ENCODE results near the gene PDE11A.
"Not testable (repeated sequence)": the region's sequence is repeated elsewhere in the genome, so short reads cannot be mapped to it uniquely, and the experiment has no call there.

Gene PDE11A

DNA sequence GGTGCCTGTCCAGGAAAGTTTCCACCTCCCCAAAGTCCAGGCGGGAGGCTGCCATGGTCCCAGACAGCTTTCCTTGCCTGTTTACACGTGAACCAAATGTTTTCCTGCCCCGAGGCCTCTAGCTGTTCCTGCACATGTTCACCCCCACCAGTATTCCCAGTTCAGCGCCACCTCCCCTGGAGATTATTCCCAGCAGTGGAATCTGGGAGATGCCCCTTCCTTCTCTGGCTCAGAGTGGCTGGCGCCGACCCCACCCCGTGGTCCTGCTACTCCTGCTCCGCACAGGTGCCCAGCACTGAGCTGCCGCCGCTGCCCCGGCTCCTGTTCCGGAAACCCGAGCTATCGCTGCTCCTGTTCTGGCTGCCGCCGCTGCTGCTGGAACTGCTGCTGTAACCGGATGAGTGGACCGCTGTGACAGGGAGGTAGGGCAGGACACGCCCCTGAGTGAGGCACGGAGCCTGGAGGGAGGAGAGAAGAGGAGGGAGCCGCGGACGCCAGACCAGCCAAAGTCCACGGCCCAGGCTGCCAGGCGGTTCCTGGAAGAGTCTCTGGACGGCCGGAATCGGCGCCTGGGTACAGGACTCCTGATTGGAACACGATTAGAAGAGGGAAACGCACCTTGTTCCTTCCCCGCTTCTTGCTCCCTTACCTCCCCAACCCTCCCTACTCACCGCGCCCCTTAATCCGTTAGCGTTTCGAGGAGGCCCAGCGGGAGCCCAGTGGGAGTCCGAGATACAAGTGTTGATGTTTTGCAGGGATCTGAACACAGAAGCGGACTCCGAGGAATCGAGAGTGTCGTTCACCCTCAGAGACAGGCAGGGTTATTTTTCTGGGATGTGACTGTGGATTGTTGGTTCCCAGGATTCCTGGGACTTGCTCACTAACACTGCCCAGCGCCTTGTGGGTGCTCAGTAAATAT is at the start of gene PDE11A:
TSS of gene PDE11A (minus strand) at position 395 of the 919 bp plus-strand sequence. CDS start at position 55, 340 bp downstream.
- DNase-seq = peak; percentile 71

DNA sequence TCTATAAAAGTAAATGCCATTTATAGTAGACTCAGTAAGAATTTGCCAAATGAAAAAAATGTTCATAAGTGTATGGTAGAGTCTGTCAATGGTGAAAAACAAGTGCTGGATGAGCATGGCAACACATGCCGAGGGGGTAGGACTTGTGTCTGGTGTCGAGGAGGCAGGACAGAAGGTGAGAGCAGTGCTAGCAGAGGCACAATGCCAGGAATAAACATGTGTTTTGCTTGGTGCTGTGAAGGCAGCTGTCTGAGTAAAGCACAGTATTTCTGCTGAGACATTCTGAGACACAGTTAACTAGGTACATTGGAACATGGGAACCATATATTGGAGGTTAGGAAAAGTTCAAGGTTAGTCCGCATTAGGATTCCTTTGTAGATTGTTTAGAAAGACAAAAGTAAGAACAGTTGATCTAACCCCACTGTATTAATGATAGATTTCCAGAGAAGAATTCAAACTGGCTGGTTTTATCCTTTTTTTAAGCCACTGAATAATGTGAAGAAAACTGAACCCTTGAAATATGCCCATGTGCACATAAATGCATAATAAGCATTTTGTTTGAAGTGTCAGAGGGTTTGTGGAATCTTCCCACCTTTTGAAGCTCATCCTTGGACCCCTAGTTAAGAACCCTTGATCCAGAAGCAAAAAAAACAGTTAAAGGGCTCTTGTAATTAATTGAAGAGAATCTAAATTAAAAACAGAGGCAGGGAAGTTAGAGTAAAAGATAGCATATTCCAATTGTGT is 46.8 kb upstream of the PDE11A start:
- DNase-seq = no peak

GRCh38 chr2:178117725-178118124 is 45.1 kb upstream of the PDE11A start:
- DNase-seq = no peak

DNA sequence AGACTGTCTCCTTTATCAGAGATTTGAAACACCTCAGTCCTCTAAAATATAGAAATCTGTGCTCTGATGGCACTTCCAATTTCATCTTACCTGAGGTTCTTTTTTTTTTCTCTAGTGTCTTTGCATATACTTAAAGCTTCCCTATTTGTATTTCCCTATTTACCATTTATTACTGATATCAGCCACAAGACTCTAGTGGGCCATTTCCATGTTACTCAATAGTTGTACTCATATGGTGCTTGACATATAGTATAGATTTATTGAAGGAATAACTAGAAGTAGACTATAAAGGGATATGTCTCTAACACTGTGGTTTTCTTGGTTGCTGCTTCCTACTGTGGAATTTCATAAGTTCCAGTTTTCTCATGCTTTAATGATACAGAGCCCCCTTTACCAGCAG is 42.7 kb upstream of the PDE11A start:
- DNase-seq = no peak

DNA sequence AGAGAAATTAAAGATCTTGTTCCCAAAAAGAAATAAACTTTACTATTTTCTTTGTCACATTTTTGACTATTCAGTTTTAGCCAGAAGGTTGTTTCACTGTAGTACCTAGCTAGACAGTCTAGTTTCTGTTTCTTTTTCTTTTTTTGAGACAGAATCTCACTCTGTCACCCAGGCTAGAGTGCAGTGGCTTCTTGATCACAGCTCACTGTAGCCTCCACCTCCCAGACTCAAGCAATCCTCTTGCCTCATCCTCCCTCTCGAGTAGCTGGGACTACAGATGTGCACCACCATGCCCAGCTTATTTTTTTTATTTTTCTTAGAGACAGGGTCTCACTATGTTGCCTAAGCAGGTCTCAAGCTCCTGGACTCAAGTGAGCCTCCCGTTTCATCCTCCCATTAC is 41.9 kb upstream of the PDE11A start:
- DNase-seq = no peak

GRCh38 chr2:178112202-178113152 is 39.9 kb upstream of the PDE11A start, which contains the start of gene RBM45:
Gene RBM45, plus strand, starts transcription at chr2:178112437. Its CDS starts 110 bp downstream, at chr2:178112547.
- peak; percentile 86 for DNase-seq

DNA sequence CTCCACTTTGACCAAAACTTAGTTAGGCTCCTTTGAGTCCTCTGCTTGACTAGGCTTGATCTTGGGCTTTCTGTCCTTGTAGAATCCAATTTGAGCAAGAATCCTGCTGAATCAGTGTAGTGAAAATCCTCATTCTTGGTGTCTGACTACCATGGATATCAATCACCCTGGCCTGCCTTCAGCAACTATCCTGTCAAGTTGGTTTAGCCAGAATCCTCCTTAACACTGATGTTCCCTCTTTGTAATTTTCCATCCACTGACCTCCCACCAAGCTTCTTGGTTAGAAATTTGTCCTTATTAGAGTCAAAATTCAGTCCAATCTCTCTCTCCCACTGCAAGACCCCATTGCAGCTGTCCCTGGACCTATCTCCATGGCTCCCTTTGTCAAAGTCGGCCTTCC is 39.2 kb upstream of the PDE11A start:
- DNase-seq = no peak

DNA sequence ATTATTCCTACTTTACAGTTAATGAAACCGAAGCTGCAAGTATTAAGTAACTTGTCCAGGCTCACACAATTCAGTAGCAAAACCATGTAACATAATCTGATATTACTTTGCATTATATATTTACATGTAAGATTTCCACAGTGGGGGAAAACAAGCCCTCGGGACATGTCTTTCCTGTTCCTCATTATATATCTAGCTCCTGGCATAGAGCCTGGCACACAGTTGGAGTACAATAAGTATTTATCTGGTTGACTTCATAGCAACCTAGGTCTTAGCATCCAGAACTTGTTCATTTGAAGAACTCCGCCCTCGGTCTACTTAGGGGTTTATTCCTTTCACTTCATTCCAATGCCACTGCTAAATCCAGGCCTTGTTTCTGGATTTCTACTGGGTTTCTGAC is 38.1 kb upstream of the PDE11A start:
- no peak for DNase-seq

DNA sequence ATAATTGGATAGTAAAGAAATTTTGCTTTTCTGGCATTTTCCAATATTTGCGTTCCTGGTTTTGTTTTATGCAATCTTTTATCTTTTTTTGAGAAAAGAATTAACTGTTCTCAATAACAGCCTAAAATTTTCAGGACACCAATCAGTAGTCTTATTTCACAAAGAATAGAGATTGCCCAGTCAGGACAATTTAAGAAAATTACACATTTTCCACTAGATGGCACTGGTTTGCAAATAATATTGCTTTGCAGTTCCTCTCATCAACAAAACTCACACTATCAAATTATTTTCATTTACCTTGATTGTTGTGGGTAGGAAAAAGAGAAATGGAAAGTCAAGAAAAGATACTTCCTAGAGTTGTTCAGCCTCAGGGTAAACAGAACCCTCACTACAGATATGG is 37.2 kb upstream of the PDE11A start:
- DNase-seq = no peak

DNA sequence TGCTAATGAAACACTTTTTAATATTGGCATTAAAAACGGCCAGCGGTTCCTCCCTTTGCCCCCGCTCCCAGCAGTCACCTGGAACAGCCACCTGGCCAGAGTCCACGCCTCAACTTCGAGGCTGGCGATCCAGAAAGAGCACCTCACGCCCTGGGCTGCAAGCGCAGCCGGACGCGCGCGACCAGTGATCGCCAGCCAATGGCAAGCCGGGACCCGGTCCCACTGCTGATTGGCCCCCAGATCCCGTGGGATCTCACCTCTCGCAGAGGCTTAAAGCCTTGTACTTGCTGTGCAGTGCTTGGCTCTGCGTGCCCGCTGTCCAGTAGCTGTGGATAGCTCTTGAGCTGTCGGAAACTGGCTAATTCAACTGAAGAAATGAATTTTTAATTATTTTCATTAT is 35.6 kb upstream of the PDE11A start:
- no peak for DNase-seq

DNA sequence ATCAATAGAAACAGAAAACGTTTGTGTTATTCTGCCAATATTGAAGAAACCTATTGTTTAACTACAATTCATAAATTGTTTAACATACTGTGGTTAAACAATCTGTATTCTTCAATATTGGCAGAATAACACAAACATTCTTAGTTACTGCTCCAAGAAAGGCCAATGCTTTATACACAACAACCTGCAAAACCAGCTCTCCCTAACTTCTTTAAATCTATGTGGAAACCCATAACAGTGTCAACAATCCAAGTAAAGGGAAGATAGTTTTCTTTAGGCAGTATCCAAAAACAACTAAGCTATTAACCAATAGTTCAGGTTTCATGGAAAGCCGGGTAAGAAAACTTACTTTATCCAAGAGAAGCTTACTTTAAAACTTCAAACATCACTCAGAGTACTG is 33.5 kb upstream of the PDE11A start:
- no peak for DNase-seq

GRCh38 chr2:178105566-178105965 is 33.0 kb upstream of the PDE11A start:
- no peak for DNase-seq

DNA sequence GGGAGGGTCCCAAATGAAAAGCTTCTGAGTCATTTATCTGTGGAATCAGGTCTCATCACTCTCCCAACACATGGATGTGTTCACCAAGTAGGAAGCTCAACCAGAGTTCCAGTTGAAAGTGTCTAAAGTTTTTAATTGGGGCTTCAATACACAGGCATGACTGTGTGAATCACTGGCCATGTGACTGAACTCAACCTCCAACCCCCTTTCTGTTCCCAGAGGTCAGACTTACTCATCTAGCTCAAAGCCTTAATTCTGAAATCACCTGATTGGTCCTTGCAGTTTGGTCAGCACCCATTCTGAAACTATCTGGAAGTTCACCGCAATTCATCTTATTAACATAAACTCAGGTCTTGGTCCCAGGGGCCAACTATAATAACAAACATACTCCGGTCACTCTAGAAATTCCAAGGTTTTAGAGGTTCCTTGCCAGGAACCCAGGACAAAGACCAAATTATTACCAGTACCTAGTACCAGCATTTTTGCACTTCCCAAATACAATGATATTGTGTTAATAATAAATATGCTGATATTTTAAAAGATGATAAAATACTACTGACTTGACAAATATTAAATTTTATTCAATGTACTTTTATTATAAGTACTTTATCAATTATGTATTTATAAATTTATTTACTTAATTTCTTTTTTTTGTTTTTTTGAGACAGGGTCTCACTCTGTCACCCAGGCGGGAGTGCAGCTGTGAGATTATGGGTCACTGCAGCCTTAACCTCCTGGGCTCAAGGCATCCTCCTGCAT is 28.9 kb upstream of the PDE11A start:
- no peak for DNase-seq

GRCh38 chr2:178093471-178093870 is 20.9 kb upstream of the PDE11A start:
- DNase-seq = no peak

GRCh38 chr2:178088774-178089270 is 16.2 kb upstream of the PDE11A start:
- DNase-seq = no peak

GRCh38 chr2:178084273-178084672 is 11.7 kb upstream of the PDE11A start:
- no peak for DNase-seq

- DNase-seq = no peak
Observed at GRCh38 chr2:178082408-178083045, 9.9 kb upstream of the PDE11A start.

GRCh38 chr2:178079279-178079678 is 6.7 kb upstream of the PDE11A start:
- not testable (repeated sequence) for DNase-seq

DNA sequence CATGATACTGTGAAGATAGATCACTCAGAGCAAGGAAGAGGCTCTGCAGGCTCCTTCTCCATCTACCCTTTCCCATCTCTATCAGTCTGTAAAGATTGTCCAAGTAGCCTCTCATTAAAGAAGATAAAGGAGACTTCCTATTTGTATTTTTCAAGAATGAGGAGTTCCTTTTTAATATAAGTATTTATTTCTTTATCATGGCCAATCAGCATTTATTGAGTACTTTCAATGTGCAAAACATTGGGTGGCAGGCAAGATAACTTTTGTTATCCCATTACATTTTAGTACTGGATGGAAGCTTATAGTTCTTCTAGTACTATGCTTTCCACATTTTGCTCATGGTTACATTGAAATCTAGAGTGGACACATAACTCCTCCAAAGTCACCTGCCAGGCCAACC is 3.6 kb upstream of the PDE11A start:
- no peak for DNase-seq

GRCh38 chr2:178075006-178075326 is 2.4 kb upstream of the PDE11A start:
- DNase-seq = no peak

Measured in stimulated activated CD4-positive, alpha-beta T cell treated with anti-CD3 and anti-CD28 coated beads, Interleukin-1b, Interleukin-23, amount 100 ng/mL, for 48 hours (primary cell).